ENCODE results near the gene PMIS2.

Gene PMIS2

DNA sequence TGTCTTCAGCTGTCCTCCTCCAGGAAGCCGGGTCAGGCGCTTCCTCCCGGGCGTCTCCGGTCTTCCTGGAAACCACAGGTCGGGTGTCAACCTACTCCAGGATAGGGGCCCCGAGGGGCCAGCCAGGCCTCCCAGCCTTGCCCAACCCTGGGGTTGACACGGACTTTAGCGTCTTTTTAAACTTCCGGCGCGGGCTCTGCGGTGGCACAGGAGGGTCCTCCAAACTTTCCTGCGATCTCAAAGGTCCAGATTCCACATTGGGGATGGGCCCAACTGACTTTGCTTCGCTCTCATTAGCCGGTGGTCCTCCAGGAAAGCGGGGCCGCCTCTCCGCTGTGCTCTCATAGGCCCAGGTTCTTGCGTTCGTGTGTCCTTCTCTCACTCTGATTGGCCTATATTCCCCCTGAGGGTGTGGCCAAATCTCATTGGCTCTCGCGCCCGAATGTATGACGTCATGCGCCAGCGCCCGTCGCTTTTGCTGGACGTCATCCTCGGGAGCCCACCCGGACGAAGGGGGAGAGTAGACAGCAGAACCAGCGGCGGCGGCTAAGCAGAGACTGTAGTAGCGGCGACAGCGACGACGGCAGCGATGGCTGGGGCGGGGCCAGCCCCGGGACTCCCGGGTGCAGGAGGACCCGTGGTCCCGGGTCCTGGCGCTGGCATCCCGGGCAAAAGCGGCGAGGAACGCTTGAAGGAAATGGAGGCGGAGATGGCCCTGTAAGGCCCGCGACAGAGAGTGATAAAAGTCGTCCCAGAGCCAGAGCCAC is 42.8 kb downstream of the PMIS2 start, which contains the start of gene RBM42:
TSS of gene RBM42 (plus strand) at position 472 of the 767 bp plus-strand sequence. CDS start at position 590, 118 bp downstream.
- DNase-seq (ENCODE audit: low read depth in 2 of 2) = peak; percentile 94 to 95

DNA sequence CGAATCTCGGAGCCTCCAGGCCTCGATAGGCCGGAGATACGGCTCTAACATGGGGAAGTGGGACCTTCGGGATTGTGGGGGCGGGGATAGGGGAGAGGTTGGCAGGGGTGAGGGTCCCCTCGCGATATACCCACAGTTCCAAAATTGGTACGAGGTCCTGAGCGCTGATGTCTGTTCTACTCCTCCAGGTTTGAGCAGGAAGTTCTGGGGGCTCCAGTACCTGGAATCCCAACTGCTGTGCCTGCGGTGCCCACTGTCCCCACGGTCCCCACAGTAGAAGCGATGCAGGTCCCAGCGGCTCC is 43.3 kb downstream of the PMIS2 start:
- no peak for DNase-seq (ENCODE audit: low read depth in 2 of 2)

DNA sequence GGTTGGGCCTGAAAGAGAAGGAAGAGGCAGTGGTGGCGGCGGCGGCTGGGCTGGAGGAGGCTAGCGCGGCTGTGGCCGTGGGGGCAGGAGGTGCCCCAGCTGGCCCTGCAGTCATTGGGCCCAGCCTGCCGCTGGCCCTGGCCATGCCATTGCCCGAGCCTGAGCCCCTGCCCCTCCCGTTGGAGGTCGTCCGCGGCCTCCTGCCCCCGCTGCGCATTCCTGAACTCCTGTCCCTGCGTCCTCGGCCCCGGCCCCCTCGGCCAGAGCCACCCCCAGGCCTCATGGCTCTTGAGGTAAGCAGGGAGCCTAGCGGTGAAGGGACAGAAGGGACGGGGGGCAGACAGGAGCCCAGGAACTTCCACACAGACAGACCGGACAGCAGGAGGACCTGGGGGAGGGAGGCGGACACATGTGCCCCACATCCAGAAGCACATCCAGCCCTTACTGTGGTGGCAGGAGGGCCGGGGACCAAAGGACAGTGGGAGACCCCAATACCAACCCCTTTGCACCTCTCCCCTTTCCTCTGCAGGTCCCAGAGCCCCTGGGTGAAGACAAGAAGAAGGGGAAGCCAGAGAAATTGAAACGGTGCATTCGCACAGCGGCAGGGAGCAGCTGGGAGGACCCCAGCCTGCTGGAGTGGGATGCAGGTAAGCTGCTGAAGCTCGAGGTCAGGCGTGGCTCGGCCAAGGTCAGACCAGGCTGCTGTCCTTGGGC is 47.9 kb downstream of the PMIS2 start:
- DNase-seq (ENCODE audit: low read depth in 2 of 2) = no peak

DNA sequence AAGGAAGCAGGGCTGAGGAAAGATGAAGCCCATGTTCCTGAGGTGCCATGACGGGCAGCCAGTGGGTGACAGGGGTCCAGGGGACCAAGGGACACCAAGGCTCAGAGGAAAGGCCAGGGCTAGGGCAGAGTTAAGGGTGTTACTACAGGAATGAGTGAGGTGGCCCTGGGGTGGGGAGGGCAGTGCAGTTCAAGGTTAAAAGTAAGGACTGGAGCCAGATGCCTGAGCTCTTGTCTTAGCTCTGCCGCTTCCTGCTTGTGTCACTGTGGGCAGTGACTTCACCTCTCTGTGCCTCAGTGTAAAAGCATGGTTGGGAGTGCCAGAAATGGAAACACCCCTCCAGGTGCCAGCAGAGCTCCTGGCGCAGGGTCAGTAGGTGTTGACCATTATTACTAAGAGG is 50.7 kb downstream of the PMIS2 start:
- DNase-seq (ENCODE audit: low read depth in 2 of 2) = no peak

Measured in stimulated activated CD8-positive, alpha-beta memory T cell treated with anti-CD3 and anti-CD28 coated beads, Interleukin-15, amount 100 ng/mL, for 4 hours (primary cell).